Hepatocyte (in vitro differentiated cells): ENCODE measurements around the gene ZSCAN29.

ENCODE experiments used
- CTCF ChIP-seq: fragments of 200-600 bp; sonication (generic); IDR thresholded peaks from 2 replicates; pipeline ENCODE4 v1.5.1; 2016; ENCODE audit warnings: antibody characterized with exemption, mild to moderate bottlenecking; ENCODE audit not compliant: poor library complexity
- EZH2 ChIP-seq: fragments of 200-600 bp; sonication (generic); IDR thresholded peaks from 2 replicates; pipeline ENCODE4 v1.6.1; 2016; ENCODE audit warnings: antibody characterized with exemption, mild to moderate bottlenecking, borderline replicate concordance
- EZH2phosphoT487 ChIP-seq: fragments of 200-600 bp; sonication (generic); IDR thresholded peaks from one replicate; pipeline ENCODE4 v1.6.1; 2018; ENCODE audit warnings: antibody characterized with exemption, mild to moderate bottlenecking, low read depth, moderate library complexity; ENCODE audit not compliant: unreplicated experiment, severe bottlenecking

GRCh38 chr15:43318990-43319771 is 51.7 kb downstream of the ZSCAN29 start:
- no peak for TF ChIP-seq CTCF
- no peak for TF ChIP-seq EZH2phosphoT487
- no peak for TF ChIP-seq EZH2
